Measurements from ENCODE around the gene WDR59.
"Not testable (repeated sequence)": the region's sequence is repeated elsewhere in the genome, so short reads cannot be mapped to it uniquely, and the experiment has no call there.

WDR59 gene

GRCh38 chr16:74973304-74973703 lies 11.6 kb downstream of the WDR59 start:
- DNase-seq: no peak

GRCh38 chr16:74954763-74955162 lies 30.2 kb downstream of the WDR59 start:
- DNase-seq: no peak

- DNase-seq: no peak
Observed at GRCh38 chr16:74951681-74952080, 33.2 kb downstream of the WDR59 start.

GRCh38 chr16:74951206-74951605 lies 33.7 kb downstream of the WDR59 start:
- DNase-seq: no peak

- DNase-seq: no peak
Observed at GRCh38 chr16:74950511-74950910, 34.4 kb downstream of the WDR59 start.

GRCh38 chr16:74949309-74949708 lies 35.6 kb downstream of the WDR59 start:
- no peak for DNase-seq

GRCh38 chr16:74944466-74944865 lies 40.5 kb downstream of the WDR59 start:
- no peak for DNase-seq

- no peak for DNase-seq
Observed at GRCh38 chr16:74942977-74943918, 41.7 kb downstream of the WDR59 start.

GRCh38 chr16:74942566-74942965 lies 42.4 kb downstream of the WDR59 start:
- no peak for DNase-seq

GRCh38 chr16:74939688-74940087 lies 45.2 kb downstream of the WDR59 start:
- no peak for DNase-seq

GRCh38 chr16:74936902-74937560 lies 47.9 kb downstream of the WDR59 start:
- DNase-seq: peak; percentile 30

- DNase-seq: no peak
Observed at GRCh38 chr16:74931445-74931844, 53.5 kb downstream of the WDR59 start.

- DNase-seq: no peak
Observed at GRCh38 chr16:74929636-74930035, 55.3 kb downstream of the WDR59 start.

- no peak for DNase-seq
Observed at GRCh38 chr16:74926805-74927204, 58.1 kb downstream of the WDR59 start.

- DNase-seq: no peak
Observed at GRCh38 chr16:74923766-74924460, 61.0 kb downstream of the WDR59 start.

- DNase-seq: no peak
Observed at GRCh38 chr16:74922150-74923138, 62.5 kb downstream of the WDR59 start.

- DNase-seq: no peak
Observed at GRCh38 chr16:74921051-74921450, 63.9 kb downstream of the WDR59 start.

GRCh38 chr16:74909665-74910064 lies 75.3 kb downstream of the WDR59 start:
- no peak for DNase-seq

GRCh38 chr16:74908759-74909158 lies 76.2 kb downstream of the WDR59 start:
- DNase-seq: not testable (repeated sequence)

GRCh38 chr16:74903901-74904678 lies 80.8 kb downstream of the WDR59 start:
- no peak for DNase-seq

- DNase-seq: no peak
Observed at GRCh38 chr16:74903120-74903519, 81.8 kb downstream of the WDR59 start.

Measured in CD4-positive, alpha-beta T cell treated with Interleukin-15 for 1 hour (primary cell).